Mesenchymal stem cell (in vitro differentiated cells and primary cell): Measurements from ENCODE around the gene RANBP1.

ENCODE experiments used
- DNase-seq: peaks from one replicate; pipeline ENCODE4 v3.0.0-alpha.2; 2013
- H2AFZ ChIP-seq: one replicate; pipeline ENCODE4 v1.6.1; 2013; ENCODE audit warnings: low read depth, mild to moderate bottlenecking, control low read depth, inconsistent platforms, low read length, moderate library complexity
- H2AK5ac ChIP-seq: 2 replicates; pipeline ENCODE4 v1.6.1; 2013; ENCODE audit warnings: low read length, moderate library complexity, mild to moderate bottlenecking, inconsistent platforms; ENCODE audit not compliant: severe bottlenecking
- H2BK120ac ChIP-seq: one replicate; pipeline ENCODE4 v1.6.1; 2013; ENCODE audit warnings: low read depth, mild to moderate bottlenecking, inconsistent platforms, low read length, moderate library complexity
- H2BK12ac ChIP-seq, 2 experiments: one replicate each; pipeline ENCODE4 v1.6.1; 2013; ENCODE audit warnings: inconsistent platforms in 2 of 2, low read length in 2 of 2, mild to moderate bottlenecking in 2 of 2, moderate library complexity in 2 of 2, control low read depth in 1 of 2
- H2BK15ac ChIP-seq: one replicate; pipeline ENCODE4 v1.6.1; 2013; ENCODE audit warnings: mild to moderate bottlenecking, low read depth, inconsistent platforms; ENCODE audit not compliant: poor library complexity, severe bottlenecking
- H2BK5ac ChIP-seq: 2 replicates; pipeline ENCODE4 v1.6.1; 2013; ENCODE audit warnings: low read depth, mild to moderate bottlenecking, low read length, control low read depth, inconsistent platforms; ENCODE audit not compliant: poor library complexity, severe bottlenecking
- H3K14ac ChIP-seq, 2 experiments: one replicate each; pipeline ENCODE4 v1.6.1; 2013; ENCODE audit warnings: inconsistent platforms in 2 of 2, low read length in 2 of 2, control low read depth in 1 of 2, mild to moderate bottlenecking in 1 of 2, moderate library complexity in 1 of 2
- H3K18ac ChIP-seq, 2 experiments: one replicate each; pipeline ENCODE4 v1.6.1; 2013; ENCODE audit warnings: inconsistent platforms in 2 of 2, low read length in 2 of 2, control low read depth in 1 of 2, low read depth in 1 of 2, mild to moderate bottlenecking in 1 of 2
- H3K23ac ChIP-seq, 2 experiments: one replicate each; pipeline ENCODE4 v1.6.1; 2013; ENCODE audit warnings: inconsistent platforms in 2 of 2, low read length in 2 of 2, mild to moderate bottlenecking in 2 of 2, moderate library complexity in 2 of 2, control low read depth in 1 of 2
- H3K27ac ChIP-seq: 2 replicates; pipeline ENCODE4 v1.5.1; 2013; ENCODE audit warnings: mild to moderate bottlenecking, moderate library complexity, low read length, control low read depth, inconsistent platforms; ENCODE audit not compliant: poor library complexity, severe bottlenecking
- H3K27me3 ChIP-seq, 2 experiments: 2 replicates each; pipeline versions ENCODE4 v1.6.1 to v1.7.0; 2013; ENCODE audit warnings: low read length in 2 of 2, mild to moderate bottlenecking in 2 of 2, moderate library complexity in 2 of 2, control low read depth in 1 of 2, inconsistent platforms in 1 of 2; ENCODE audit not compliant: control insufficient read depth in 1 of 2, insufficient read depth in 1 of 2
- H3K36me3 ChIP-seq, 2 experiments: 2 replicates each; pipeline versions ENCODE4 v1.6.1 to v1.7.0; 2013; ENCODE audit warnings: low read length in 2 of 2, control low read depth in 1 of 2, inconsistent platforms in 1 of 2, low read depth in 1 of 2, mild to moderate bottlenecking in 1 of 2; ENCODE audit not compliant: insufficient read depth in 2 of 2, control insufficient read depth in 1 of 2
- H3K4ac ChIP-seq, 2 experiments: one replicate each; pipeline ENCODE4 v1.6.1; 2013; ENCODE audit warnings: inconsistent platforms in 2 of 2, low read length in 2 of 2, mild to moderate bottlenecking in 2 of 2, moderate library complexity in 2 of 2, control low read depth in 1 of 2, low read depth in 1 of 2
- H3K4me1 ChIP-seq: 2 replicates; pipeline ENCODE4 v1.6.1; 2013; ENCODE audit warnings: low read depth, low read length, control low read depth; ENCODE audit not compliant: control insufficient read depth, insufficient read depth
- H3K4me2 ChIP-seq: 2 replicates; pipeline ENCODE4 v1.6.1; 2013; ENCODE audit warnings: low read length, mild to moderate bottlenecking, inconsistent platforms; ENCODE audit not compliant: poor library complexity, severe bottlenecking
- H3K4me3 ChIP-seq, 2 experiments: 2 replicates each; pipeline versions ENCODE4 v1.5.1 to v1.7.0; 2013; ENCODE audit warnings: low read length in 2 of 2, mild to moderate bottlenecking in 2 of 2, control low read depth in 1 of 2, low read depth in 1 of 2; ENCODE audit not compliant: insufficient read depth in 1 of 2
- H3K79me1 ChIP-seq: replicated peaks from 2 replicates; pipeline ENCODE4 v1.6.1; 2013; ENCODE audit warnings: mild to moderate bottlenecking, control low read depth, low read length, inconsistent platforms; ENCODE audit not compliant: poor library complexity, severe bottlenecking
- H3K9ac ChIP-seq: 2 replicates; pipeline ENCODE4 v1.7.0; 2013; ENCODE audit warnings: mild to moderate bottlenecking, low read length, moderate library complexity
- H3K9me3 ChIP-seq: 2 replicates; pipeline ENCODE4 v1.7.0; 2013; ENCODE audit warnings: mild to moderate bottlenecking, low read length; ENCODE audit not compliant: control insufficient read depth
- H4K8ac ChIP-seq: one replicate; pipeline ENCODE4 v1.6.1; 2013; ENCODE audit warnings: inconsistent platforms, mild to moderate bottlenecking, low read length, moderate library complexity
- H4K91ac ChIP-seq: one replicate; pipeline ENCODE4 v1.6.1; 2013; ENCODE audit warnings: mild to moderate bottlenecking, low read length, inconsistent platforms
- WGBS: methylation state at CpG from one replicate; pipeline ENCODE4 v1.1.7; 2013; ENCODE audit warnings: mixed read lengths; 5-methylcytosine and 5-hydroxymethylcytosine counted together

RANBP1 gene

GRCh38 chr22:20089977-20090729, 25.8 kb upstream of the RANBP1 start:
- 96% methylated on average over 11 of the region's 11 CpGs for WGBS

DNA sequence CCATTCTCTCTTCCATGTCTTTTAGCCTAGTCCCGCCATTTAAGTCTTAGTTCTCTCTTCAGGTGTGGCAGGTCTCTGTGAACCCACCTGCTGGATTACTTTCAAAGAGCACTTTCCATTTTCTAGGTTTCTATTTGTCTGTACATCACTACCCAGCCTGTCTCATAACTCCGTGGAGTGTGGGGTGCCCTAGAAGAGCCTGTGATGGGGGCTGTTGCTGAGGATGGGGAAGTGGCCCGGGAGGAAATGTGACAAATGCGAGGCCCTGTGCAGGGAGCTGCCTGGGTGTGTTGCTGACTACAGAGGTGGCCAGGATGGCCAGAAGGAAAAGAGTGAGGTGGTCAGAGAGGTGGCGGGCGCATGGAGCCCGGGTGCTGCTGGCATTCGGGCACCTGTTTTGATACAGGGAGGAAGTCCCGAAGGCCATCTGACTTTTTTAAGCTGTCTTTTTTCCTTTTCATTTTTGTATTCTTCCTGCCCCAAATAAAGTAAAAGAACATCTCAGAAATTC, 25.1 kb upstream of the RANBP1 start:
- Histone ChIP-seq H3K23ac (no peak overlapping the region), H3K4me2 (no peak overlapping the region), H3K9ac (no peak overlapping the region), H2BK120ac (no peak overlapping the region), H3K4me1 (peaks cover 4% of the 10 kb centered on the region), H3K4me3 (no peak overlapping the region), H3K18ac (no peak overlapping the region), H3K27ac (no peak overlapping the region), H4K8ac (no peak overlapping the region), H2AK5ac (no peak overlapping the region), H3K36me3 (peaks cover 94 to 98% of the 10 kb centered on the region in 2 experiments), H3K27me3 (no peaks in the 10 kb centered on the region), H3K14ac (no peak overlapping the region), H3K79me1 (peaks cover 60% of the 10 kb centered on the region), H2BK12ac (no peak overlapping the region), H2BK15ac (no peak overlapping the region), H2AFZ (no peak overlapping the region), H3K9me3 (no peaks in the 10 kb centered on the region), H3K4ac (no peak overlapping the region), H2BK5ac (no peak overlapping the region), H4K91ac (no peak overlapping the region)
- WGBS = 99% methylated on average over 4 of the region's 9 CpGs
- no peak for DNase-seq

More at GRCh38 chr22:20089977-20090729, 25.8 kb upstream of the RANBP1 start:
- peaks cover 91 to 94% of the 10 kb centered on the region in 2 experiments for H3K36me3 ChIP-seq
- peak; percentile 26 for DNase-seq
- peaks cover 60% of the 10 kb centered on the region for H3K79me1 ChIP-seq
- no peak overlapping the region for H4K91ac ChIP-seq
- no peak overlapping the region for H4K8ac ChIP-seq
- H3K14ac ChIP-seq = no peak overlapping the region
- H3K9ac ChIP-seq = peak overlapping the region; percentile 14
- no peak overlapping the region for H2AK5ac ChIP-seq
- no peak overlapping the region for H3K18ac ChIP-seq
- no peak overlapping the region for H3K27ac ChIP-seq
- no peaks in the 10 kb centered on the region for H3K27me3 ChIP-seq
- no peak overlapping the region for H2BK120ac ChIP-seq
- H3K4me3 ChIP-seq = no peak overlapping the region
- no peak overlapping the region for H2AFZ ChIP-seq
- no peak overlapping the region for H2BK5ac ChIP-seq
- no peak overlapping the region for H3K4me2 ChIP-seq
- H3K4me1 ChIP-seq = peaks cover 4% of the 10 kb centered on the region
- H2BK12ac ChIP-seq = no peak overlapping the region
- no peaks in the 10 kb centered on the region for H3K9me3 ChIP-seq
- H2BK15ac ChIP-seq = no peak overlapping the region
- H3K4ac ChIP-seq = no peak overlapping the region
- H3K23ac ChIP-seq = no peak overlapping the region

- Histone ChIP-seq H3K18ac (no peak overlapping the region), H4K8ac (no peak overlapping the region), H3K4me2 (no peak overlapping the region), H3K9me3 (peaks cover 6% of the 10 kb centered on the region), H2BK15ac (no peak overlapping the region), H2AFZ (no peak overlapping the region), H2BK120ac (no peak overlapping the region), H3K14ac (no peak overlapping the region), H3K4me1 (peaks cover 4% of the 10 kb centered on the region), H3K9ac (no peak overlapping the region), H2BK12ac (no peak overlapping the region), H2BK5ac (no peak overlapping the region), H3K79me1 (peaks cover 62% of the 10 kb centered on the region), H3K4me3 (no peak overlapping the region), H3K23ac (no peak overlapping the region), H2AK5ac (no peak overlapping the region), H3K27ac (no peak overlapping the region), H3K4ac (no peak overlapping the region), H3K36me3 (peaks cover 87 to 98% of the 10 kb centered on the region in 2 experiments), H4K91ac (no peak overlapping the region), H3K27me3 (no peaks in the 10 kb centered on the region)
- no peak for DNase-seq
- WGBS = 95% methylated on average over 16 of the region's 16 CpGs
Observed at GRCh38 chr22:20091690-20092476, 24.0 kb upstream of the RANBP1 start.

DNA sequence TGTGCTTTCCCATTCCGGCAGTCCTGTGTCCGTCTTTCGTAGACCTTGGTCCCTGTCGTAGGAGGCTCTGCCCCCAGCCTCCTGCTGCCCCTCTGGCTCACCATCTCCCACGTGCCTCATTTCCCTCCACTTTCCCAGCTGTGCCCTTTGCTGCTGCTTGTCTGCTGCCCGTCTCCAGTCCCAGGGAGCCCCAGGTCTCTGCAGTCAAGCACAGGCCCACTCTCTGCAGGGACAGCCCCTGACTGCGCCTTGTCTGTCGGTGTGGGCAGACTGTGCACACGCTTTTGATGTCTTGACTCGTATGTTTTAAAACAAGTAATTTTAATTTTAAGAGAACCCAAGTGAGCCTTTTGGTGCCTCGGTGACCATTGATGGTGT, 23.4 kb upstream of the RANBP1 start:
- Histone ChIP-seq H4K91ac (no peak overlapping the region), H3K9me3 (peaks cover 6% of the 10 kb centered on the region), H3K4me2 (no peak overlapping the region), H3K4ac (no peak overlapping the region), H3K23ac (no peak overlapping the region), H3K4me3 (no peak overlapping the region), H2BK15ac (no peak overlapping the region), H3K9ac (no peak overlapping the region), H3K79me1 (peaks cover 56% of the 10 kb centered on the region), H2AFZ (no peak overlapping the region), H3K27ac (no peak overlapping the region), H2BK12ac (no peak overlapping the region), H2BK5ac (no peak overlapping the region), H2AK5ac (no peak overlapping the region), H3K27me3 (no peaks in the 10 kb centered on the region), H3K4me1 (peaks cover 4% of the 10 kb centered on the region), H3K14ac (no peak overlapping the region), H3K18ac (no peak overlapping the region), H3K36me3 (peaks cover 81 to 98% of the 10 kb centered on the region in 2 experiments), H2BK120ac (no peak overlapping the region), H4K8ac (no peak overlapping the region)
- DNase-seq = no peak
- WGBS = 96% methylated on average over 11 of the region's 11 CpGs
